ENCODE results near the gene KRT6B. TPM values are rescaled to one million over a fixed set of nuclear protein-coding genes. Genes with fewer than 3 reads are reported as not detected.
A peak's percentile ranks its signal among the peaks of the same experiment; 100 is the strongest.

Gene KRT6B
- total and polyA plus RNA-seq, 2 experiments from 2014 or later = not detected

DNA sequence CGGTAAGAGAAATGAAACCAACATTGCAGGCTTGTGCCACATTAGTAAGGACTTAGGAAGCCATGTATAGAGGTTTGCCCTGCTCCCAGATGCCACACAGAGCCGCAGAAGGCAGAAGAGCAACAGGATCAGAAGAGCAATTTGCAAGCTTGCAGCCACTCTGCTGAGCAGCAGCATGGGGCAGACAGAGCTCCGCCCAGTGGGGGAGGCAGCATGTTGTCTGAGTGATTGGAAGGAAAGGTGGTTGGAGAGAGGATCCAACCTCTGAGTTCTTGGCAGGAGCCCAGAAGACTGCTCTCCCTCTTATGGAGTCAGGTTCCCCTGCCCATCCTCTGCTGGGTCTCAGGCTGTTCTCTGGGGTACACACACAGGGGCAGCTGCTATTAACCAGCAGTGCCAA lies 43.4 kb upstream of the KRT6B start:
- TF ChIP-seq JUNB (IDR thresholded peaks at IDR 0.05; ENCODE audit: unreplicated experiment) = no peak
- no peak for TF ChIP-seq EZH2phosphoT487 (IDR thresholded peaks at IDR 0.05; ENCODE audit: unreplicated experiment)
- TF ChIP-seq, protein P1, sequence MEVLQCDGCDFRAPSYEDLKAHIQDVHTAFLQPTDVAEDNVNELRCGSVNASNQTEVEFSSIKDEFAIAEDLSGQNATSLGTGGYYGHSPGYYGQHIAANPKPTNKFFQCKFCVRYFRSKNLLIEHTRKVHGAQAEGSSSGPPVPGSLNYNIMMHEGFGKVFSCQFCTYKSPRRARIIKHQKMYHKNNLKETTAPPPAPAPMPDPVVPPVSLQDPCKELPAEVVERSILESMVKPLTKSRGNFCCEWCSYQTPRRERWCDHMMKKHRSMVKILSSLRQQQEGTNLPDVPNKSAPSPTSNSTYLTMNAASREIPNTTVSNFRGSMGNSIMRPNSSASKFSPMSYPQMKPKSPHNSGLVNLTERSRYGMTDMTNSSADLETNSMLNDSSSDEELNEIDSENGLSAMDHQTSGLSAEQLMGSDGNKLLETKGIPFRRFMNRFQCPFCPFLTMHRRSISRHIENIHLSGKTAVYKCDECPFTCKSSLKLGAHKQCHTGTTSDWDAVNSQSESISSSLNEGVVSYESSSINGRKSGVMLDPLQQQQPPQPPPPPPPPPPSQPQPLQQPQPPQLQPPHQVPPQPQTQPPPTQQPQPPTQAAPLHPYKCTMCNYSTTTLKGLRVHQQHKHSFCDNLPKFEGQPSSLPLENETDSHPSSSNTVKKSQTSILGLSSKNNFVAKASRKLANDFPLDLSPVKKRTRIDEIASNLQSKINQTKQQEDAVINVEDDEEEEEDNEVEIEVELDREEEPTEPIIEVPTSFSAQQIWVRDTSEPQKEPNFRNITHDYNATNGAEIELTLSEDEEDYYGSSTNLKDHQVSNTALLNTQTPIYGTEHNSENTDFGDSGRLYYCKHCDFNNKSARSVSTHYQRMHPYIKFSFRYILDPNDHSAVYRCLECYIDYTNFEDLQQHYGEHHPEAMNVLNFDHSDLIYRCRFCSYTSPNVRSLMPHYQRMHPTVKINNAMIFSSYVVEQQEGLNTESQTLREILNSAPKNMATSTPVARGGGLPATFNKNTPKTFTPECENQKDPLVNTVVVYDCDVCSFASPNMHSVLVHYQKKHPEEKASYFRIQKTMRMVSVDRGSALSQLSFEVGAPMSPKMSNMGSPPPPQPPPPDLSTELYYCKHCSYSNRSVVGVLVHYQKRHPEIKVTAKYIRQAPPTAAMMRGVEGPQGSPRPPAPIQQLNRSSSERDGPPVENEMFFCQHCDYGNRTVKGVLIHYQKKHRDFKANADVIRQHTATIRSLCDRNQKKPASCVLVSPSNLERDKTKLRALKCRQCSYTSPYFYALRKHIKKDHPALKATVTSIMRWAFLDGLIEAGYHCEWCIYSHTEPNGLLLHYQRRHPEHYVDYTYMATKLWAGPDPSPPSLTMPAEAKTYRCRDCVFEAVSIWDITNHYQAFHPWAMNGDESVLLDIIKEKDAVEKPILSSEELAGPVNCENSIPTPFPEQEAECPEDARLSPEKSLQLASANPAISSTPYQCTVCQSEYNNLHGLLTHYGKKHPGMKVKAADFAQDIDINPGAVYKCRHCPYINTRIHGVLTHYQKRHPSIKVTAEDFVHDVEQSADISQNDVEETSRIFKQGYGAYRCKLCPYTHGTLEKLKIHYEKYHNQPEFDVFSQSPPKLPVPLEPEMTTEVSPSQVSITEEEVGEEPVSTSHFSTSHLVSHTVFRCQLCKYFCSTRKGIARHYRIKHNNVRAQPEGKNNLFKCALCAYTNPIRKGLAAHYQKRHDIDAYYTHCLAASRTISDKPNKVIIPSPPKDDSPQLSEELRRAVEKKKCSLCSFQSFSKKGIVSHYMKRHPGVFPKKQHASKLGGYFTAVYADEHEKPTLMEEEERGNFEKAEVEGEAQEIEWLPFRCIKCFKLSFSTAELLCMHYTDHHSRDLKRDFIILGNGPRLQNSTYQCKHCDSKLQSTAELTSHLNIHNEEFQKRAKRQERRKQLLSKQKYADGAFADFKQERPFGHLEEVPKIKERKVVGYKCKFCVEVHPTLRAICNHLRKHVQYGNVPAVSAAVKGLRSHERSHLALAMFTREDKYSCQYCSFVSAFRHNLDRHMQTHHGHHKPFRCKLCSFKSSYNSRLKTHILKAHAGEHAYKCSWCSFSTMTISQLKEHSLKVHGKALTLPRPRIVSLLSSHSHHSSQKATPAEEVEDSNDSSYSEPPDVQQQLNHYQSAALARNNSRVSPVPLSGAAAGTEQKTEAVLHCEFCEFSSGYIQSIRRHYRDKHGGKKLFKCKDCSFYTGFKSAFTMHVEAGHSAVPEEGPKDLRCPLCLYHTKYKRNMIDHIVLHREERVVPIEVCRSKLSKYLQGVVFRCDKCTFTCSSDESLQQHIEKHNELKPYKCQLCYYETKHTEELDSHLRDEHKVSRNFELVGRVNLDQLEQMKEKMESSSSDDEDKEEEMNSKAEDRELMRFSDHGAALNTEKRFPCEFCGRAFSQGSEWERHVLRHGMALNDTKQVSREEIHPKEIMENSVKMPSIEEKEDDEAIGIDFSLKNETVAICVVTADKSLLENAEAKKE (CRISPR knock-in tag; IDR thresholded peaks at IDR 0.05) = peak; percentile 46; the same call in 1 of the 2 replicates
- no peak for TF ChIP-seq ZNF331 (CRISPR knock-in tag; IDR thresholded peaks at IDR 0.05; ENCODE audit: low read depth)
- TF ChIP-seq STAT1 (IDR thresholded peaks at IDR 0.05; ENCODE audit: unreplicated experiment) = no peak
- TF ChIP-seq, protein P2, sequence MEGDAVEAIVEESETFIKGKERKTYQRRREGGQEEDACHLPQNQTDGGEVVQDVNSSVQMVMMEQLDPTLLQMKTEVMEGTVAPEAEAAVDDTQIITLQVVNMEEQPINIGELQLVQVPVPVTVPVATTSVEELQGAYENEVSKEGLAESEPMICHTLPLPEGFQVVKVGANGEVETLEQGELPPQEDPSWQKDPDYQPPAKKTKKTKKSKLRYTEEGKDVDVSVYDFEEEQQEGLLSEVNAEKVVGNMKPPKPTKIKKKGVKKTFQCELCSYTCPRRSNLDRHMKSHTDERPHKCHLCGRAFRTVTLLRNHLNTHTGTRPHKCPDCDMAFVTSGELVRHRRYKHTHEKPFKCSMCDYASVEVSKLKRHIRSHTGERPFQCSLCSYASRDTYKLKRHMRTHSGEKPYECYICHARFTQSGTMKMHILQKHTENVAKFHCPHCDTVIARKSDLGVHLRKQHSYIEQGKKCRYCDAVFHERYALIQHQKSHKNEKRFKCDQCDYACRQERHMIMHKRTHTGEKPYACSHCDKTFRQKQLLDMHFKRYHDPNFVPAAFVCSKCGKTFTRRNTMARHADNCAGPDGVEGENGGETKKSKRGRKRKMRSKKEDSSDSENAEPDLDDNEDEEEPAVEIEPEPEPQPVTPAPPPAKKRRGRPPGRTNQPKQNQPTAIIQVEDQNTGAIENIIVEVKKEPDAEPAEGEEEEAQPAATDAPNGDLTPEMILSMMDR (conservative IDR thresholded peaks at IDR 0.05; ENCODE audit: low read depth in 2 of 2) = peak in 1 of 2 experiments; percentile 23; a peak in 1 of 4 replicates
- peak; percentile 54 for DNase-seq (ENCODE audit: low spot score)
- H3K79me2 ChIP-seq (replicated peaks; ENCODE audit: insufficient read depth) = no peaks in the 10 kb centered on the region
- H3K27ac ChIP-seq (ENCODE audit: low read depth) = no peak overlapping the region
- H3K4me1 ChIP-seq (ENCODE audit: insufficient read depth) = peaks cover 19% of the 10 kb centered on the region
- peaks cover 26% of the 10 kb centered on the region for H3K4me1 Mint-ChIP-seq
- no peak overlapping the region for H3K27ac Mint-ChIP-seq
- peak overlapping the region; percentile 83 for H2AFZ ChIP-seq
- ATAC-seq = peak; percentile 79
- H3K9me2 ChIP-seq (ENCODE audit: insufficient read depth) = no peaks in the 10 kb centered on the region
- H3K4me3 ChIP-seq = no peak overlapping the region
- peak overlapping the region; percentile 27; the same call in 1 of the 2 replicates for H3K4me2 ChIP-seq
- no peaks in the 10 kb centered on the region for H4K20me1 ChIP-seq (replicated peaks; ENCODE audit: insufficient read depth)
- no peaks in the 10 kb centered on the region for H3K36me3 ChIP-seq (ENCODE audit: insufficient read depth)
- peaks cover 15% of the 10 kb centered on the region for H3K27me3 Mint-ChIP-seq (ENCODE audit: insufficient read depth, low read depth, poor library complexity)
- peaks cover 6% of the 10 kb centered on the region; the same call in 2 of the 3 replicates for H3K9me3 Mint-ChIP-seq
- no peaks in the 10 kb centered on the region for H3F3A ChIP-seq (replicated peaks; ENCODE audit: low read depth)
- H3K4me3 Mint-ChIP-seq = no peak overlapping the region
- no peaks in the 10 kb centered on the region for H3K36me3 Mint-ChIP-seq (ENCODE audit: low read depth)
- no peaks in the 10 kb centered on the region for H3K27me3 ChIP-seq (ENCODE audit: insufficient read depth)
